ENCODE results near the gene PCBP4. TPM values are rescaled to one million over a fixed set of nuclear protein-coding genes. Genes with fewer than 3 reads are reported as not detected.

Gene PCBP4
- total RNA-seq, 2 donors from 2014 or later: 16.6 to 24.7 TPM

GRCh38 chr3:51958603-51959521 lies 8.4 kb downstream of the PCBP4 start:
- Histone ChIP-seq H3K4me3 (no peak overlapping the region), H3K36me3 (replicated peaks in 1 of 2; ENCODE audit: insufficient read depth in 1 of 2, low read depth in 2 of 2) (no peaks in the 10 kb centered on the region), H3K4me1 (peaks cover 35% of the 10 kb centered on the region), H3K27me3 (no peaks in the 10 kb centered on the region), H3K27ac (no peak overlapping the region), H3K9me3 (no peaks in the 10 kb centered on the region)
- TF ChIP-seq CTCF (IDR thresholded peaks at IDR 0.05) (no peak), POLR2A (IDR thresholded peaks at IDR 0.05) (no peak)
- ATAC-seq: no peak
- DNase-seq: no peak
- intact Hi-C loops (cut with DNase I): no loop called here
- WGBS, 2 donors: 94 to 95% methylated on average over 14 to 20 of the region's 20 CpGs

GRCh38 chr3:51957520-51958205 lies 9.6 kb downstream of the PCBP4 start:
- intact Hi-C loops (cut with DNase I): no loop called here
- H3K27ac ChIP-seq: no peak overlapping the region
- WGBS, 2 donors: 94 to 96% methylated on average over 14 to 15 of the region's 15 CpGs

GRCh38 chr3:51955893-51956770 lies 11.1 kb downstream of the PCBP4 start:
- H3K36me3 ChIP-seq (replicated peaks in 1 of 2; ENCODE audit: insufficient read depth in 1 of 2, low read depth in 2 of 2): no peaks in the 10 kb centered on the region
- no peaks in the 10 kb centered on the region for H3K9me3 ChIP-seq
- intact Hi-C loops (cut with DNase I): no loop called here
- no peak overlapping the region for H3K4me3 ChIP-seq
- peaks cover 20% of the 10 kb centered on the region for H3K4me1 ChIP-seq
- H3K27ac ChIP-seq: peak overlapping the region in 2 of 4 donors; percentile 71 to 74
- peak in 6 of 7 experiments; percentile 20 to 50 (median 36) for TF ChIP-seq CTCF (IDR thresholded peaks at IDR 0.05)
- TF ChIP-seq POLR2A (IDR thresholded peaks at IDR 0.05): peak in 2 of 3 donors; percentile 7 to 8
- WGBS, 2 donors: 13% methylated on average over 81 of the region's 97 CpGs; no CpG with 5 or more reads in 1 of the 2 donors
- H3K27me3 ChIP-seq: no peaks in the 10 kb centered on the region
- ATAC-seq: peak; percentile 77
- DNase-seq: peak; percentile 63 to 76 (median 69)

More at GRCh38 chr3:51957520-51958205, 9.6 kb downstream of the PCBP4 start:
- Histone ChIP-seq H3K9me3 (no peaks in the 10 kb centered on the region), H3K27me3 (no peaks in the 10 kb centered on the region), H3K4me1 (peaks cover 33% of the 10 kb centered on the region), H3K36me3 (replicated peaks in 1 of 2; ENCODE audit: insufficient read depth in 1 of 2, low read depth in 2 of 2) (no peaks in the 10 kb centered on the region), H3K4me3 (no peak overlapping the region)
- ATAC-seq (no peak), DNase-seq (no peak)
- TF ChIP-seq CTCF (IDR thresholded peaks at IDR 0.05) (no peak), POLR2A (IDR thresholded peaks at IDR 0.05) (no peak)

- Histone ChIP-seq H3K36me3 (replicated peaks in 1 of 2; ENCODE audit: insufficient read depth in 1 of 2, low read depth in 2 of 2) (no peaks in the 10 kb centered on the region), H3K27me3 (no peaks in the 10 kb centered on the region), H3K4me3 (no peak within 1 kb of the TSS), H3K27ac (peak within 1 kb of the TSS in 2 of 4 donors; percentile 71 to 74), H3K4me1 (peaks cover 20% of the 10 kb centered on the region), H3K9me3 (no peaks in the 10 kb centered on the region)
- intact Hi-C loops (cut with DNase I): no loop called here
- DNase-seq (no peak), ATAC-seq (no peak)
- 39 to 77% methylated on average over 9 to 19 of the region's 33 CpGs for WGBS, 2 donors
- TF ChIP-seq CTCF (IDR thresholded peaks at IDR 0.05) (no peak), POLR2A (IDR thresholded peaks at IDR 0.05) (no peak)
These were observed 11.9 kb downstream of the PCBP4 start, which contains the start of gene GPR62 for GRCh38 chr3:51955175-51955892. Gene GPR62 (plus strand): TSS chr3:51955381. CDS start chr3:51955653, 272 bp downstream.

Measured in body of pancreas (tissue), 4 donors.